GM18511 (cell line): Measurements from ENCODE around the gene MLX.
"Not testable (repeated sequence)": the region's sequence is repeated elsewhere in the genome, so short reads cannot be mapped to it uniquely, and the experiment has no call there.

Experiments
- ATAC-seq: cut with Tn5 transposase; IDR thresholded peaks from one replicate; pipeline ENCODE4 v1.9.1; 2021; ENCODE audit warnings: mild to moderate bottlenecking, moderate library complexity; ENCODE audit not compliant: unreplicated experiment

Gene MLX

DNA sequence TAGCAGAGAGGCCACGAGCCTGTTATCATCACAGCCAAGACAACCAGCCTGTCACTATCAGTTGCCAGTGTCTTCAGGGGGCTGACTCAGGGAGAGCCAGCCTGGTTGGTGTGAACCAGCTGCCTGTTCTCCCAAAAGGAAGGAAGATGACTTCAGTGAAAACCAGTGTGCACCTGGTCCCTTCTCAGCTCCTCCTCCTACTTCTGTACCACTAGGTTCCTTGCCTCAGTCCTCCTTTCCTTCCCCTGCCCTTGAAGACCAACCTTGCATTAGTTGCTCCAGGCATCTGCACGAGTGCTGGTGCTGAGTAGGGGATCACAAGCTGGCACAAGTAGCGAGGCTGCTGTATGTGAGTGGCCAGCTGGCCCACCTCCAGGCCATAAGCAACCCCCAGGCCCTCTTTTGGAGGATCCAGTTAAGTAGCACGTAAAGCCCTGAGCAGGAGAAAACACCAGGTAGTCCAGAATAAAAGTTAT lies 51.1 kb downstream of the MLX start:
- peak; percentile 29 for ATAC-seq

DNA sequence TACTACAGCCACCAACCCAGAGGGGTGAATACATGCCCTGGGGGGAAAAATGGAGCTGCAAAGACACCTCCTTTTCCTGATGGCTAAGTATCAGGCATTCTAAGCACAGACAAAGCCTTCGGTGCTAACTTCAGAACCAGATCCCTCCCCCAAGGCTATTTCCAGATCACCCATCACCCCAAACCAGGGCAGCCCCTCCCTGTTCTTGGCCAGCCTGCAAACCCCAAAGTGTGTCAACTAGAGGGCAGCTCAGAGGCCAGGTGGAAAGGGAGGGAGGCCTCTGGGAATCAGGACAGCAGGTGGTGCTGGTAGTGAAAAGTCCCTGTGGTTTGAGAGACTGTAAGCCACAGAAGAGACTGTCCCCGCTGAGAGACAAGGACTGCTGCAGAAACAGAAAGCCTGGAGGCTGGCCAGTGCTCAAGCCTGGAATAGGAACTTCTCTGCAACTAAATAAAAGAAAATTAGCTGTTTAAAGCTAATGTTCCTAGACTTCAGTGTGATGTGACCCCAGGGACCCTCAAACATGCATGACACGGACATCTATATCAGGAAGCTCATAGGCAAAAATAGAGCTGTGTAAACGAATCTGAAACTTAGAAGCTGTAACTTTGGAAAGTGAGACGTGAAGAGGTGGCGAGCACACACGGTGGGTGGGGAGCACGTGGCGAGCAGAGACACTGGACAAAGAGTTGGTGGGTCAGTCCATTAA lies 51.7 kb downstream of the MLX start:
- peak; percentile 82 for ATAC-seq

DNA sequence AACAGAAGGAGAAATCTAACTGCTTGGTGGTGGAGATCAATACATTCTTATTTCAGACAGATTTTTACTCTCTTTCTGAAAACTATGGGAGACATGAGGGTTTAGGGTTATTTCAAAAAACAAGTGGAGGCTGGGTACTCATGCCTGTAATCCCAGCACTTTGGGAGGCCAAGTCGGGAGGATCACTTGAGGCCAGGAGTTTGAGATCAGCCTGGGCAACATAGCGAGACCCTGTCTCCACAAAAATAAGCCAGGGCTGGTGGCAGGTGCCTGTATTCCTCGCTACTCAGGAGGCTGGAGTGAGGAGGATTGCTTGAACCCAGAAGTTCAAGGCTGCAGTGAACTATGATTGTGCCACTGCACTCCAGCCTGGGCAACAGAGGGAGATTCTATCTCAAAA lies 55.1 kb downstream of the MLX start:
- not testable (repeated sequence) for ATAC-seq
